ENCODE data around the gene ACTN4.

DNA sequence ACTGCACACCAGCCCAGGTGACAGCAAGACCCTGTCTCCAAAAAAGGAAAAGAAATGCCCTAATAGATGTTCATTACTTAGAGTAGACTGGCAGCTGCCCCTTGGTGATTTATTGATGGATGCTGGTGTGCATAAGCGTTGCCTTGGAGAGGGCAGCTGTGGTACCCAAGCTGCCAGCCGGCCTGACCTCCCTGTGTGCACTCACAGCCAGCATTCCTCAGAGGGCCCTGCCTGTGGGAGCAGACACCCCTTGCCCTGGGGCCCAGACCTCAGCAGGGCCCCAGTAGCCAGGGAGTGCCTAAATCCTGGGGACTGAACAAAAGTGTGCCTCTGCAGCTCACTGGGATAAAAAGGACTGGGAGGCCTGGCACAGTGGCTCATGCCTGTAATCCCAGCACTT is 7.8 kb upstream of the ACTN4 start:
- TF ChIP-seq, protein P1, sequence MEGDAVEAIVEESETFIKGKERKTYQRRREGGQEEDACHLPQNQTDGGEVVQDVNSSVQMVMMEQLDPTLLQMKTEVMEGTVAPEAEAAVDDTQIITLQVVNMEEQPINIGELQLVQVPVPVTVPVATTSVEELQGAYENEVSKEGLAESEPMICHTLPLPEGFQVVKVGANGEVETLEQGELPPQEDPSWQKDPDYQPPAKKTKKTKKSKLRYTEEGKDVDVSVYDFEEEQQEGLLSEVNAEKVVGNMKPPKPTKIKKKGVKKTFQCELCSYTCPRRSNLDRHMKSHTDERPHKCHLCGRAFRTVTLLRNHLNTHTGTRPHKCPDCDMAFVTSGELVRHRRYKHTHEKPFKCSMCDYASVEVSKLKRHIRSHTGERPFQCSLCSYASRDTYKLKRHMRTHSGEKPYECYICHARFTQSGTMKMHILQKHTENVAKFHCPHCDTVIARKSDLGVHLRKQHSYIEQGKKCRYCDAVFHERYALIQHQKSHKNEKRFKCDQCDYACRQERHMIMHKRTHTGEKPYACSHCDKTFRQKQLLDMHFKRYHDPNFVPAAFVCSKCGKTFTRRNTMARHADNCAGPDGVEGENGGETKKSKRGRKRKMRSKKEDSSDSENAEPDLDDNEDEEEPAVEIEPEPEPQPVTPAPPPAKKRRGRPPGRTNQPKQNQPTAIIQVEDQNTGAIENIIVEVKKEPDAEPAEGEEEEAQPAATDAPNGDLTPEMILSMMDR (conservative IDR thresholded peaks at IDR 0.05; ENCODE audit: low read depth, low read length): no peak
- TF ChIP-seq POLR2A (IDR thresholded peaks at IDR 0.05; ENCODE audit: low read depth, low read length) (no peak), RAD21 (IDR thresholded peaks at IDR 0.05; ENCODE audit: low read length) (no peak), BHLHE40 (IDR thresholded peaks at IDR 0.05; ENCODE audit: low read depth, low read length) (no peak), SMC3 (IDR thresholded peaks at IDR 0.05; ENCODE audit: low read depth, low read length) (no peak), RFX5 (IDR thresholded peaks at IDR 0.05; ENCODE audit: low read depth, low read length) (no peak)
- TF ChIP-seq, protein P2, sequence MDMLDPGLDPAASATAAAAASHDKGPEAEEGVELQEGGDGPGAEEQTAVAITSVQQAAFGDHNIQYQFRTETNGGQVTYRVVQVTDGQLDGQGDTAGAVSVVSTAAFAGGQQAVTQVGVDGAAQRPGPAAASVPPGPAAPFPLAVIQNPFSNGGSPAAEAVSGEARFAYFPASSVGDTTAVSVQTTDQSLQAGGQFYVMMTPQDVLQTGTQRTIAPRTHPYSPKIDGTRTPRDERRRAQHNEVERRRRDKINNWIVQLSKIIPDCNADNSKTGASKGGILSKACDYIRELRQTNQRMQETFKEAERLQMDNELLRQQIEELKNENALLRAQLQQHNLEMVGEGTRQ (IDR thresholded peaks at IDR 0.05; ENCODE audit: low read depth, low read length): no peak

All from IMR-90 (cell line).